Measurements from ENCODE around the gene DYTN.

DYTN gene

GRCh38 chr2:206700156-206700555 is 18.0 kb downstream of the DYTN start:
- H3K4me3 ChIP-seq (ENCODE audit: insufficient read depth, low read depth, low read length): no peak overlapping the region
- no peaks in the 10 kb centered on the region for H3K36me3 ChIP-seq (ENCODE audit: control insufficient read depth, insufficient read depth, low read length)
- WGBS, 2 experiments: 78% methylated on average over 8 of the region's 8 CpGs
- H3K27ac ChIP-seq (ENCODE audit: insufficient read depth, low read depth, low read length, poor library complexity, severe bottlenecking): no peak overlapping the region
- H3K27me3 ChIP-seq (ENCODE audit: control insufficient read depth, insufficient read depth, low read length, poor library complexity, severe bottlenecking): no peaks in the 10 kb centered on the region
- no peaks in the 10 kb centered on the region for H3K4me1 ChIP-seq (ENCODE audit: control insufficient read depth, insufficient read depth, low read length)
- no peaks in the 10 kb centered on the region for H3K9me3 ChIP-seq (ENCODE audit: control insufficient read depth, low read length)

- H3K36me3 ChIP-seq (ENCODE audit: control insufficient read depth, insufficient read depth, low read length): no peaks in the 10 kb centered on the region
- no peak overlapping the region for H3K4me3 ChIP-seq (ENCODE audit: insufficient read depth, low read depth, low read length)
- no peaks in the 10 kb centered on the region for H3K9me3 ChIP-seq (ENCODE audit: control insufficient read depth, low read length)
- H3K4me1 ChIP-seq (ENCODE audit: control insufficient read depth, insufficient read depth, low read length): no peaks in the 10 kb centered on the region
- H3K27me3 ChIP-seq (ENCODE audit: control insufficient read depth, insufficient read depth, low read length, poor library complexity, severe bottlenecking): no peaks in the 10 kb centered on the region
- no peak overlapping the region for H3K27ac ChIP-seq (ENCODE audit: insufficient read depth, low read depth, low read length, poor library complexity, severe bottlenecking)
- WGBS, 2 experiments: 67 to 79% methylated on average over 2 to 3 of the region's 3 CpGs
These were observed 19.4 kb downstream of the DYTN start for GRCh38 chr2:206698811-206699210.

GRCh38 chr2:206696910-206697309 is 21.3 kb downstream of the DYTN start:
- Histone ChIP-seq H3K36me3 (ENCODE audit: control insufficient read depth, insufficient read depth, low read length) (no peaks in the 10 kb centered on the region), H3K9me3 (ENCODE audit: control insufficient read depth, low read length) (no peaks in the 10 kb centered on the region), H3K4me1 (ENCODE audit: control insufficient read depth, insufficient read depth, low read length) (no peaks in the 10 kb centered on the region), H3K4me3 (ENCODE audit: insufficient read depth, low read depth, low read length) (no peak overlapping the region), H3K27me3 (ENCODE audit: control insufficient read depth, insufficient read depth, low read length, poor library complexity, severe bottlenecking) (no peaks in the 10 kb centered on the region), H3K27ac (ENCODE audit: insufficient read depth, low read depth, low read length, poor library complexity, severe bottlenecking) (no peak overlapping the region)

- Histone ChIP-seq H3K9me3 (ENCODE audit: control insufficient read depth, low read length) (no peaks in the 10 kb centered on the region), H3K27me3 (ENCODE audit: control insufficient read depth, insufficient read depth, low read length, poor library complexity, severe bottlenecking) (no peaks in the 10 kb centered on the region), H3K4me3 (ENCODE audit: insufficient read depth, low read depth, low read length) (no peak overlapping the region), H3K4me1 (ENCODE audit: control insufficient read depth, insufficient read depth, low read length) (no peaks in the 10 kb centered on the region), H3K27ac (ENCODE audit: insufficient read depth, low read depth, low read length, poor library complexity, severe bottlenecking) (no peak overlapping the region), H3K36me3 (ENCODE audit: control insufficient read depth, insufficient read depth, low read length) (no peaks in the 10 kb centered on the region)
- WGBS, 2 experiments: 44 to 52% methylated on average over 5 of the region's 5 CpGs
These were observed 24.6 kb downstream of the DYTN start for GRCh38 chr2:206693399-206694137.

- no peaks in the 10 kb centered on the region for H3K27me3 ChIP-seq (ENCODE audit: control insufficient read depth, insufficient read depth, low read length, poor library complexity, severe bottlenecking)
- no peaks in the 10 kb centered on the region for H3K4me1 ChIP-seq (ENCODE audit: control insufficient read depth, insufficient read depth, low read length)
- no peaks in the 10 kb centered on the region for H3K36me3 ChIP-seq (ENCODE audit: control insufficient read depth, insufficient read depth, low read length)
- WGBS, 2 experiments: 91 to 93% methylated on average over 7 of the region's 7 CpGs
- H3K27ac ChIP-seq (ENCODE audit: insufficient read depth, low read depth, low read length, poor library complexity, severe bottlenecking): no peak overlapping the region
- no peak overlapping the region for H3K4me3 ChIP-seq (ENCODE audit: insufficient read depth, low read depth, low read length)
- H3K9me3 ChIP-seq (ENCODE audit: control insufficient read depth, low read length): no peaks in the 10 kb centered on the region
These were observed 25.2 kb downstream of the DYTN start for GRCh38 chr2:206692971-206693370.

GRCh38 chr2:206688990-206689389 is 29.2 kb downstream of the DYTN start:
- Histone ChIP-seq H3K27me3 (ENCODE audit: control insufficient read depth, insufficient read depth, low read length, poor library complexity, severe bottlenecking) (no peaks in the 10 kb centered on the region), H3K4me3 (ENCODE audit: insufficient read depth, low read depth, low read length) (no peak overlapping the region), H3K9me3 (ENCODE audit: control insufficient read depth, low read length) (no peaks in the 10 kb centered on the region), H3K36me3 (ENCODE audit: control insufficient read depth, insufficient read depth, low read length) (no peaks in the 10 kb centered on the region), H3K4me1 (ENCODE audit: control insufficient read depth, insufficient read depth, low read length) (no peaks in the 10 kb centered on the region), H3K27ac (ENCODE audit: insufficient read depth, low read depth, low read length, poor library complexity, severe bottlenecking) (no peak overlapping the region)
- 88% methylated on average over 1 of the region's 1 CpG; no CpG with 5 or more reads in 1 of the 2 experiments for WGBS, 2 experiments

GRCh38 chr2:206688453-206688852 is 29.7 kb downstream of the DYTN start:
- H3K4me3 ChIP-seq (ENCODE audit: insufficient read depth, low read depth, low read length): no peak overlapping the region
- no peaks in the 10 kb centered on the region for H3K27me3 ChIP-seq (ENCODE audit: control insufficient read depth, insufficient read depth, low read length, poor library complexity, severe bottlenecking)
- 90 to 93% methylated on average over 2 of the region's 2 CpGs for WGBS, 2 experiments
- H3K9me3 ChIP-seq (ENCODE audit: control insufficient read depth, low read length): no peaks in the 10 kb centered on the region
- H3K27ac ChIP-seq (ENCODE audit: insufficient read depth, low read depth, low read length, poor library complexity, severe bottlenecking): no peak overlapping the region
- H3K4me1 ChIP-seq (ENCODE audit: control insufficient read depth, insufficient read depth, low read length): no peaks in the 10 kb centered on the region
- no peaks in the 10 kb centered on the region for H3K36me3 ChIP-seq (ENCODE audit: control insufficient read depth, insufficient read depth, low read length)

- no peak overlapping the region for H3K27ac ChIP-seq (ENCODE audit: insufficient read depth, low read depth, low read length, poor library complexity, severe bottlenecking)
- WGBS, 2 experiments: 95% methylated on average over 4 of the region's 4 CpGs
- H3K27me3 ChIP-seq (ENCODE audit: control insufficient read depth, insufficient read depth, low read length, poor library complexity, severe bottlenecking): no peaks in the 10 kb centered on the region
- H3K4me3 ChIP-seq (ENCODE audit: insufficient read depth, low read depth, low read length): no peak overlapping the region
- H3K4me1 ChIP-seq (ENCODE audit: control insufficient read depth, insufficient read depth, low read length): no peaks in the 10 kb centered on the region
- H3K9me3 ChIP-seq (ENCODE audit: control insufficient read depth, low read length): no peaks in the 10 kb centered on the region
- H3K36me3 ChIP-seq (ENCODE audit: control insufficient read depth, insufficient read depth, low read length): no peaks in the 10 kb centered on the region
These were observed 34.6 kb downstream of the DYTN start for GRCh38 chr2:206683546-206683945.

- peaks cover 13% of the 10 kb centered on the region for H3K4me1 ChIP-seq (ENCODE audit: control insufficient read depth, insufficient read depth, low read length)
- no peak overlapping the region for H3K4me3 ChIP-seq (ENCODE audit: insufficient read depth, low read depth, low read length)
- H3K36me3 ChIP-seq (ENCODE audit: control insufficient read depth, insufficient read depth, low read length): no peaks in the 10 kb centered on the region
- no peaks in the 10 kb centered on the region for H3K9me3 ChIP-seq (ENCODE audit: control insufficient read depth, low read length)
- WGBS, 2 experiments: 83 to 95% methylated on average over 6 to 7 of the region's 7 CpGs
- no peaks in the 10 kb centered on the region for H3K27me3 ChIP-seq (ENCODE audit: control insufficient read depth, insufficient read depth, low read length, poor library complexity, severe bottlenecking)
- no peak overlapping the region for H3K27ac ChIP-seq (ENCODE audit: insufficient read depth, low read depth, low read length, poor library complexity, severe bottlenecking)
These were observed 47.5 kb downstream of the DYTN start for GRCh38 chr2:206670531-206671319.

GRCh38 chr2:206665251-206665650 is 52.9 kb downstream of the DYTN start:
- Histone ChIP-seq H3K36me3 (ENCODE audit: control insufficient read depth, insufficient read depth, low read length) (no peaks in the 10 kb centered on the region), H3K9me3 (ENCODE audit: control insufficient read depth, low read length) (no peaks in the 10 kb centered on the region), H3K4me1 (ENCODE audit: control insufficient read depth, insufficient read depth, low read length) (peaks cover 9% of the 10 kb centered on the region), H3K4me3 (ENCODE audit: insufficient read depth, low read depth, low read length) (no peak overlapping the region), H3K27ac (ENCODE audit: insufficient read depth, low read depth, low read length, poor library complexity, severe bottlenecking) (no peak overlapping the region), H3K27me3 (ENCODE audit: control insufficient read depth, insufficient read depth, low read length, poor library complexity, severe bottlenecking) (no peaks in the 10 kb centered on the region)
- WGBS, 2 experiments: 87 to 99% methylated on average over 2 to 3 of the region's 3 CpGs
